Right lobe of liver (tissue), 6 donors: Measurements from ENCODE around the gene BABAM1. TPM values are rescaled to one million over a fixed set of nuclear protein-coding genes. Genes with fewer than 3 reads are reported as not detected.

Source experiments
- ATAC-seq, 4 donors: fragments of 200-7000 bp; cut with Tn5 transposase; one replicate each; pipeline ENCODE4 v1.9.1; 2020; ENCODE audit warnings: mild to moderate bottlenecking in 4 of 4, moderate library complexity in 4 of 4
- DNase-seq, 3 donors: peaks; one replicate each; pipeline ENCODE4 v3.0.0-alpha.2; 2020
- H3K27ac ChIP-seq, 3 donors: fragments of 200-600 bp; one replicate each; pipeline ENCODE4 v1.8.0; 2022
- H3K27me3 ChIP-seq, 2 donors: fragments of 200-600 bp; one replicate each; pipeline ENCODE4 v1.8.0; 2022
- H3K36me3 ChIP-seq, 4 donors: fragments of 200-600 bp; sonication (generic) in 1 of 4; one replicate each; pipeline versions ENCODE4 v1.5.1 to v1.8.0; 2017 to 2022; ENCODE audit warnings: control low read depth in 1 of 4
- H3K4me1 ChIP-seq, 4 donors: fragments of 200-600 bp; sonication (generic) in 1 of 4; one replicate each; pipeline versions ENCODE4 v1.5.1 to v1.8.0; 2017 to 2022; ENCODE audit warnings: control low read depth in 1 of 4
- H3K4me3 ChIP-seq, 3 donors: fragments of 200-600 bp; one replicate each; pipeline ENCODE4 v1.8.0; 2022
- H3K9me3 ChIP-seq, 4 donors: fragments of 200-600 bp; sonication (generic) in 1 of 4; one replicate each; pipeline versions ENCODE4 v1.5.1 to v1.8.0; 2017 to 2022; ENCODE audit warnings: control low read depth in 1 of 4
- POLR2A ChIP-seq: fragments of 450-650 bp; IDR thresholded peaks from one replicate; pipeline ENCODE4 v1.6.1; 2017; ENCODE audit warnings: antibody characterized with exemption, mild to moderate bottlenecking
- WGBS: methylation state at CpG from one replicate; pipeline ENCODE4 v1.1.6; 2018; ENCODE audit warnings: low coverage, low lambda C conversion rate; ENCODE audit not compliant: insufficient coverage; ENCODE audit errors: missing lambda C conversion rate; 5-methylcytosine and 5-hydroxymethylcytosine counted together
- intact Hi-C, 2 donors: fragments of 100-400 bp; cut with DNase I; formaldehyde crosslinking; loops; one replicate each; pipeline versions ENCODE4 v1.11.2 to v1.14.1; 2022
- total RNA-seq, 6 experiments: library from RNA; depleted of rRNA in 2 of 6; stranded (reverse); fragments of >200 nt in 2 of 6; fragmentation: NEBNext Ultra II Directional in 3 of 6; extraction: Animal tissue kit (Norgen Biotek cat#: 25700) in 3 of 6; gene quantifications; one replicate each; pipeline versions ENCODE4 v1.1.0 to v1.2.4, GENCODE V29; 2016 to 2023
- TF ChIP-seq, protein P1 (sequence below), 4 donors: fragments of 200-600 bp in 3 of 4; fragments of 450-650 bp in 1 of 4; IDR thresholded peaks; one replicate each; pipeline versions ENCODE4 v1.5.1 to v1.8.0; 2016 to 2022; ENCODE audit warnings: antibody characterized with exemption in 4 of 4, mild to moderate bottlenecking in 2 of 4
- donor health status: DM: no; HTN: yes; CAD: no.
- donor health status: DM: no; HTN: no; CAD: no.
- donor health status: DM: no; HTN: no; CAD: no.
- donor health status: DM: no; HTN: yes; CAD: no.
- donor health status: DM: no; HTN: yes; CAD: no.

BABAM1 gene
- total RNA-seq, 6 experiments from 2014 or later, result 29.2 to 51.3 (median 37.9) TPM

DNA sequence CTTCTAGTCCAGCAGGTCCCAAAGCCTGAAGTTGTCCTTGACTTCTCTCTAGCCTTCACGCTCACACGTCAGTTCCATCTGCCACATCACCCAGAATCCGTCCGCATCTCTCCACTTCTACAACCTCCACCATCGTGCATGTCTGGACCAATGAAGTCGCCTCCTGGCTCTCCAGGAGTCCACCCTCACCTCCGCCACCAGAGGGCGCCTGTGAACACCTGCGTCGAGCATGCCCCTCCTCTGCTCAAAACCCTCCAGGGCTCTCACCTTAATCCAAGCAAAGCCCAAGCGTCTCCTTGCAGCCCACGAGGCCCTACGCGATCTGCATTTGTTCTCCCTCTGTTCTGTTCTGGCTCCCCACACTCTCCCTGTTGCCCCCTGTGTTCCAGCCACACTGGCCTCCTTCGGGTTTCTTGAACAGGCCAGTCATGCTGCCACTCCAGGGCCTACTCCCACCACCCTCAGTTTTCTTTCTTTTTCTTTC lies 6.4 kb upstream of the BABAM1 start:
- H3K4me1 ChIP-seq, result no peaks in the 10 kb centered on the region

DNA sequence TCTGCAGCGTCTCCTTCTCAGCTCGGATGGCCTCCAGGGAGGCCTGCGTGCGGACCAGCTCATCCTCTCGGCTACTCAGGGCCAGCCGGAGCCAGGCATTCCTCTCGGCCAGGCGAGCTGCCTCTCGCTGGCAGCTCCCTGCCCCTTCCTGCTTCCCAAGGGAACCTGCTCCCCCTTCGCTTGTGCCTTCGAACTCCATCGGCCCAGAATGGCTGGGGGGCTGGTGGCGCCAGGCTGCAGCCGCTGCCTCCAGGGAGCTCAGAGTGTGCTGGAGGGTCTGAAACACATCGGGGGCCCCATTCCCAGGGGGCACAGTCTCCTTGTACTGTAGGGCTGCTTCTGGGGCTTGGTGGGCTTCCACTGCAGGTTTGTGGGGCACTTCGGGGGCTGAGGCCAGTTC lies 4.7 kb upstream of the BABAM1 start:
- DNase-seq, result no peak

More for the DNA sequence above, 6.4 kb upstream of the BABAM1 start:
- Histone ChIP-seq H3K27me3 (no peaks in the 10 kb centered on the region), H3K4me3 (no peak overlapping the region), H3K9me3 (no peaks in the 10 kb centered on the region), H3K27ac (no peak overlapping the region), H3K36me3 (no peaks in the 10 kb centered on the region)
- ATAC-seq (peak; percentile 94 to 97 (median 96)), DNase-seq (peak; percentile 87 to 88 (median 88))
- 11% methylated on average over 14 of the region's 15 CpGs for WGBS
- TF ChIP-seq, protein P1, sequence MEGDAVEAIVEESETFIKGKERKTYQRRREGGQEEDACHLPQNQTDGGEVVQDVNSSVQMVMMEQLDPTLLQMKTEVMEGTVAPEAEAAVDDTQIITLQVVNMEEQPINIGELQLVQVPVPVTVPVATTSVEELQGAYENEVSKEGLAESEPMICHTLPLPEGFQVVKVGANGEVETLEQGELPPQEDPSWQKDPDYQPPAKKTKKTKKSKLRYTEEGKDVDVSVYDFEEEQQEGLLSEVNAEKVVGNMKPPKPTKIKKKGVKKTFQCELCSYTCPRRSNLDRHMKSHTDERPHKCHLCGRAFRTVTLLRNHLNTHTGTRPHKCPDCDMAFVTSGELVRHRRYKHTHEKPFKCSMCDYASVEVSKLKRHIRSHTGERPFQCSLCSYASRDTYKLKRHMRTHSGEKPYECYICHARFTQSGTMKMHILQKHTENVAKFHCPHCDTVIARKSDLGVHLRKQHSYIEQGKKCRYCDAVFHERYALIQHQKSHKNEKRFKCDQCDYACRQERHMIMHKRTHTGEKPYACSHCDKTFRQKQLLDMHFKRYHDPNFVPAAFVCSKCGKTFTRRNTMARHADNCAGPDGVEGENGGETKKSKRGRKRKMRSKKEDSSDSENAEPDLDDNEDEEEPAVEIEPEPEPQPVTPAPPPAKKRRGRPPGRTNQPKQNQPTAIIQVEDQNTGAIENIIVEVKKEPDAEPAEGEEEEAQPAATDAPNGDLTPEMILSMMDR (IDR thresholded peaks at IDR 0.05), result peak; percentile 80 to 96 (median 95)
- TF ChIP-seq POLR2A, result no peak
- intact Hi-C loops, result no loop called here

DNA sequence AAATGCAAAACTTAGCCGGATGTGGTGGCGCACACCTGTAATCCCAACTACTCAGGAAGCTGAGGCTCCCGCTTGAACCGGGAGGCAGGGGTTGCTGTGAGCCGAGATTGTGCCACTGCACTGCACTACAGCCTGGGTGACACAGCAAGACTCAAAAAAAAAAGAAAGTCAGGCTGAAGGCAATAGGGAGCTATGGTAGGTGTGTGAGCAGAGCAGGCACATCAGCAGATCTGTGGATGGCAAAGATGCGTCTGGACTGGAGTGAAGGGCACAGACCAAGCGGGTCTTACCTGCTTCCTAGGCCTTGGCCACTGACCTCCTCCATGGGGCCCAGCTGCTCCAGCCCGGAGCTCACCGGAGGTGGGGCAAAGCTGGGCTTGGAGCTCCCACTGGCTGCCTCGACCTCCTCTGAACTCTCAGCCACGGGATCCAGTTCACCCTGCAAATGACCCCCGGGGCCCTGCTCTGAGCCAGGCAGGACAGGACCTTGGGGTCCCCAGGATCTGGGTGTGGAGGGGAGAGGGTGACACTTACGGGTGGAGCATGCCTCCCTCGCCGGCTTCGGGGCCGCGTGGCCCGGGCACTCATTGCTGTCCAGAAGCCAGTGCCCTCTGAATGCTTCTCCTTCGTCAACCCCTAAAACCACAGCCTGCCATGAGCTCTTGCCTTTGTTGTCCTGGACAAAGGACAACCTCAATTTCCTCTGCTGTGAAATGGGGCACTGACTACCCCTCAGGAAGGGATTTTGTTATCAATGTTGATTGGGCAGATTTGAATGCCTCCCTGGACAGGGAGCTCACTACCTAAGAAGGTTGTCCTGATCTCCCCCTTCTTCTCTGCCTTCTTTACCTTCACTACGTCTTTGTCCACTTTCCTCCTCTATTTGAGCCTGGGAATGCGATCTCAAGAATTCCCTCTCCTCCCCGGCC lies 3.3 kb upstream of the BABAM1 start:
- 93% methylated on average over 5 of the region's 23 CpGs for WGBS
- peak overlapping the region; percentile 5 to 29 (median 19) for H3K4me3 ChIP-seq
- DNase-seq, result no peak

More for the DNA sequence above, 4.7 kb upstream of the BABAM1 start:
- no peak for ATAC-seq
- no peaks in the 10 kb centered on the region for H3K4me1 ChIP-seq
- no peak overlapping the region for H3K27ac ChIP-seq
- TF ChIP-seq POLR2A, result no peak
- TF ChIP-seq, protein P1 (IDR thresholded peaks at IDR 0.05), result no peak
- WGBS, result 86% methylated on average over 9 of the region's 16 CpGs
- no peaks in the 10 kb centered on the region for H3K9me3 ChIP-seq
- intact Hi-C loops, result no loop called here
- H3K27me3 ChIP-seq, result no peaks in the 10 kb centered on the region
- no peak overlapping the region for H3K4me3 ChIP-seq
- H3K36me3 ChIP-seq, result no peaks in the 10 kb centered on the region

DNA sequence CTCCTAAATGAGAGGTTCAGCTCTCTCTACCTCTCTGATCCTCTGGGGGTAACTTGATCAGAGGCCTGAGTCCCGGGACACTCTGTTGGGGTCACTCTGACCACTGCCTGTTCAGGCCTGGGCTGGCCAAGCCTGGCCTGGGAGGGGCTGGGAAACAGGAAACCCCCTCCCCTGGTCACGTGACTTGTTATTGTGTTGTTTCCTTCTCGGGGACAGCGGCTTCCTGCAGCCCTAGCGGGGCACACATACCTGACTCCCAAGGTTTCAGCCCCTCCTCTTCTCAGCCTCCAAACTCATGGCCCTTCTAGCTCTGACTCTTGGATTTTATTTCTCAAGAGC lies 2.6 kb upstream of the BABAM1 start, which contains the start of gene USHBP1:
TSS of gene USHBP1 (minus strand) at position 105 of the 339 bp plus-strand sequence. CDS start 446 bp downstream, outside the sequence.
- H3K27ac ChIP-seq, result peak within 1 kb of the TSS; percentile 44 to 73 (median 47)
- WGBS, result 57% methylated on average over 1 of the region's 5 CpGs
- peak; percentile 54 to 61 (median 61) for DNase-seq

More for the DNA sequence above, 3.3 kb upstream of the BABAM1 start:
- peaks cover 0 to 6% (median 3%) of the 10 kb centered on the region in 4 donors for H3K4me1 ChIP-seq
- no peaks in the 10 kb centered on the region for H3K27me3 ChIP-seq
- peak overlapping the region; percentile 44 to 73 (median 47) for H3K27ac ChIP-seq
- TF ChIP-seq, protein P1 (IDR thresholded peaks at IDR 0.05), result no peak
- no peak for TF ChIP-seq POLR2A
- intact Hi-C loops, result no loop called here
- H3K9me3 ChIP-seq, result no peaks in the 10 kb centered on the region
- no peak for ATAC-seq
- no peaks in the 10 kb centered on the region for H3K36me3 ChIP-seq

More for the DNA sequence above, 2.6 kb upstream of the BABAM1 start, which contains the start of gene USHBP1:
- no peak for TF ChIP-seq POLR2A
- TF ChIP-seq, protein P1 (IDR thresholded peaks at IDR 0.05), result no peak
- H3K4me1 ChIP-seq, result peaks cover 0 to 6% (median 3%) of the 10 kb centered on the region in 4 donors
- no peaks in the 10 kb centered on the region for H3K36me3 ChIP-seq
- intact Hi-C loops, result no loop called here
- no peaks in the 10 kb centered on the region for H3K27me3 ChIP-seq
- no peaks in the 10 kb centered on the region for H3K9me3 ChIP-seq
- peak in 2 of 4 donors; percentile 6 to 14 for ATAC-seq
- H3K4me3 ChIP-seq, result peak within 1 kb of the TSS; percentile 5 to 29 (median 19)
